Natural killer cell (primary cell): ENCODE results near the gene P2RX4. TPM values are rescaled to one million over a fixed set of nuclear protein-coding genes. Genes with fewer than 3 reads are reported as not detected.

Experiments
- ATAC-seq, 3 donors: fragments of 150-1000 bp in 2 of 3; fragments of 200-7000 bp in 1 of 3; cut with Tn5 transposase; 1 replicate in 1 of 3; 2 replicates in 2 of 3; pipeline ENCODE4 v1.10.0; 2021; ENCODE audit warnings: mild to moderate bottlenecking in 2 of 3, moderate library complexity in 2 of 3
- DNase-seq, 2 donors: peaks; one replicate each; pipeline versions ENCODE4 v3.0.0 to v3.0.0-alpha.2; 2013 to 2021; ENCODE audit warnings: mixed read lengths in 1 of 2
- H3K27ac ChIP-seq: one replicate; pipeline ENCODE4 v1.5.1; 2013; ENCODE audit warnings: mild to moderate bottlenecking, low read length
- H3K27me3 ChIP-seq: one replicate; pipeline ENCODE4 v1.6.1; 2013; ENCODE audit warnings: low read length; ENCODE audit not compliant: control insufficient read depth, insufficient read depth
- H3K36me3 ChIP-seq: one replicate; pipeline ENCODE4 v1.6.1; 2013; ENCODE audit warnings: low read length; ENCODE audit not compliant: control insufficient read depth, insufficient read depth
- H3K4me1 ChIP-seq: one replicate; pipeline ENCODE4 v1.6.1; 2013; ENCODE audit warnings: low read length; ENCODE audit not compliant: control insufficient read depth, insufficient read depth
- H3K4me3 ChIP-seq: one replicate; pipeline ENCODE4 v1.5.1; 2013; ENCODE audit warnings: low read length
- H3K9me3 ChIP-seq: one replicate; pipeline ENCODE4 v1.6.1; 2013; ENCODE audit warnings: low read length; ENCODE audit not compliant: control insufficient read depth, insufficient read depth
- H3K27ac Mint-ChIP-seq, 2 donors: one replicate each; pipeline ENCODE4 v1.8.0; 2022; ENCODE audit warnings: mild to moderate bottlenecking in 2 of 2, mixed read lengths in 2 of 2, moderate library complexity in 1 of 2
- H3K27me3 Mint-ChIP-seq, 2 donors: one replicate each; pipeline ENCODE4 v1.8.0; 2022; ENCODE audit warnings: low read depth in 2 of 2, mixed read lengths in 2 of 2
- H3K36me3 Mint-ChIP-seq: one replicate; pipeline ENCODE4 v1.8.0; 2022; ENCODE audit warnings: mixed read lengths
- H3K4me1 Mint-ChIP-seq, 2 donors: one replicate each; pipeline ENCODE4 v1.8.0; 2022; ENCODE audit warnings: mixed read lengths in 2 of 2
- H3K4me3 Mint-ChIP-seq: one replicate; pipeline ENCODE4 v1.8.0; 2022; ENCODE audit warnings: mild to moderate bottlenecking, moderate library complexity, mixed read lengths
- H3K9me3 Mint-ChIP-seq, 2 donors: one replicate each; pipeline ENCODE4 v1.8.0; 2022; ENCODE audit warnings: mixed read lengths in 2 of 2
- WGBS: methylation state at CpG from one replicate; pipeline ENCODE4 v1.1.7; 2013; ENCODE audit warnings: missing lambda C conversion rate; ENCODE audit not compliant: insufficient coverage; 5-methylcytosine and 5-hydroxymethylcytosine counted together
- intact Hi-C: fragments of 100-400 bp; cut with micrococcal nuclease; formaldehyde crosslinking; loops from one replicate; pipeline ENCODE4 v1.14.2; 2022
- total RNA-seq, 4 donors: library from RNA; stranded (reverse); fragments of 120-200 nt in 1 of 4; gene quantifications; one replicate each; pipeline versions ENCODE4 v1.2.3 to v1.2.4, GENCODE V29; 2013 to 2022
- TF ChIP-seq, protein P1 (sequence below): fragments of 200-600 bp; IDR thresholded peaks from one replicate; pipeline ENCODE4 v1.8.0; 2022; ENCODE audit warnings: antibody characterized with exemption

Gene P2RX4
- total RNA-seq, 3 donors from 2014 or later (not counting 1 experiment from before 2014, with no cell fraction given): 34.8 to 39.3 (median 38.2) TPM

DNA sequence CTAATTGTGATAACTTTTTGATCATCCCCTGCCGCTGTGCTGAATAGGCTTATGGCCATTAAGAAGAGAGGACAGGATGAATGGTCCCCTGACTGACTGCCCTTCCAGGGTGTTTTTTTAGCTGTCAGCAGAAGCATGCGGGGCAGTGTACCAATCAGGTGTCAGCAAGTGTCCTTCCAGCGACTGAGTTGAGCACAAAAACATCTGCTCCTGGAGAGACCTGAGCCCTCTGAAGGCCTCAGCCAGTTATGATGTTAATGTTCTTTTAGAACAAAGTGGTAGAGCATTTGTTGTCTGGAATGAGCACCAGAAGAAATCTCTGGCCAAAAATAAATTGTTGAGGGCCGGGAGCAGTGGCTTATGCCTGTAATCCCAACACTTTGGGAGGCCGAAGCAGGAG, 39.8 kb upstream of the P2RX4 start:
- no peaks in the 10 kb centered on the region for H3K4me1 ChIP-seq
- no peaks in the 10 kb centered on the region for H3K27me3 Mint-ChIP-seq
- H3K27ac ChIP-seq: no peak overlapping the region
- DNase-seq (no peak), ATAC-seq (no peak)
- WGBS: 97% methylated on average over 5 of the region's 5 CpGs
- H3K36me3 ChIP-seq: peaks cover 24% of the 10 kb centered on the region
- no peaks in the 10 kb centered on the region for H3K9me3 ChIP-seq
- TF ChIP-seq, protein P1, sequence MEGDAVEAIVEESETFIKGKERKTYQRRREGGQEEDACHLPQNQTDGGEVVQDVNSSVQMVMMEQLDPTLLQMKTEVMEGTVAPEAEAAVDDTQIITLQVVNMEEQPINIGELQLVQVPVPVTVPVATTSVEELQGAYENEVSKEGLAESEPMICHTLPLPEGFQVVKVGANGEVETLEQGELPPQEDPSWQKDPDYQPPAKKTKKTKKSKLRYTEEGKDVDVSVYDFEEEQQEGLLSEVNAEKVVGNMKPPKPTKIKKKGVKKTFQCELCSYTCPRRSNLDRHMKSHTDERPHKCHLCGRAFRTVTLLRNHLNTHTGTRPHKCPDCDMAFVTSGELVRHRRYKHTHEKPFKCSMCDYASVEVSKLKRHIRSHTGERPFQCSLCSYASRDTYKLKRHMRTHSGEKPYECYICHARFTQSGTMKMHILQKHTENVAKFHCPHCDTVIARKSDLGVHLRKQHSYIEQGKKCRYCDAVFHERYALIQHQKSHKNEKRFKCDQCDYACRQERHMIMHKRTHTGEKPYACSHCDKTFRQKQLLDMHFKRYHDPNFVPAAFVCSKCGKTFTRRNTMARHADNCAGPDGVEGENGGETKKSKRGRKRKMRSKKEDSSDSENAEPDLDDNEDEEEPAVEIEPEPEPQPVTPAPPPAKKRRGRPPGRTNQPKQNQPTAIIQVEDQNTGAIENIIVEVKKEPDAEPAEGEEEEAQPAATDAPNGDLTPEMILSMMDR: no peak
- H3K4me3 Mint-ChIP-seq: no peak overlapping the region
- intact Hi-C loops: no loop called here
- H3K4me1 Mint-ChIP-seq: no peaks in the 10 kb centered on the region
- no peaks in the 10 kb centered on the region for H3K27me3 ChIP-seq
- no peak overlapping the region for H3K4me3 ChIP-seq
- no peak overlapping the region for H3K27ac Mint-ChIP-seq
- H3K36me3 Mint-ChIP-seq: no peaks in the 10 kb centered on the region
- no peaks in the 10 kb centered on the region for H3K9me3 Mint-ChIP-seq

DNA sequence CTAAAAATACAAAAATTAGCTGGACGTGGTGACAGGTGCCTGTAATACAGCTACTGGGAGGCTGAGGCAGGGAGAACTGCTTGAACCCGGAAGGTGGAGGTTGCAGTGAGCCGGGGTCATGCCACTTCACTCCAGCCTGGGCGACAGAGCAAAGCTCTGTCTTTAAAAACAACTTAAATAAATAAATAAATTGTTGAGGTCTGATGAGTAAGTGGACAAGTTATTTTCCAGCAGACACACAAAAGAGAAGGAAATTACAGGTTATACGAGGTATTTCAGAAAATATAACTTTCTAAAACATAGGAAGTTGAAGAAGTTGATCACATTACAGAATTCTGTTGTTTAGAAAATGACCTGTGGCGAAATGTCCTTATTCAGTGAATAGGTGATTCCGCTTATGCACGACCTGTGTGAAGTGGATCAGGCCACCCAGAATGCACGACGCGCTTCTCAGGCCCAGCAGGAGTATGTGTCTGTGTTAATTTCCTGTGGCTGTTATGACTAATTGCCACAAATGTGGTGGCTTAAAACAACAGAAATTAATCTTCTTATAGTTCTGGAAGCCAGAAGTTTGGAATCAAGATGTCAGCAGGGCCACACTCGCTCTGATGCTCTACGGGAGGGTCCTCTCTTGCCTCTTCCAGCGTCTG, 39.2 kb upstream of the P2RX4 start:
- Mint-ChIP-seq H3K4me1 (no peaks in the 10 kb centered on the region), H3K36me3 (no peaks in the 10 kb centered on the region), H3K4me3 (no peak overlapping the region), H3K27me3 (no peaks in the 10 kb centered on the region), H3K27ac (no peak overlapping the region), H3K9me3 (no peaks in the 10 kb centered on the region)
- no peak overlapping the region for H3K27ac ChIP-seq
- H3K4me3 ChIP-seq: no peak overlapping the region
- no peaks in the 10 kb centered on the region for H3K27me3 ChIP-seq
- TF ChIP-seq, protein P1: no peak
- no peak for ATAC-seq
- H3K36me3 ChIP-seq: peaks cover 27% of the 10 kb centered on the region
- H3K4me1 ChIP-seq: no peaks in the 10 kb centered on the region
- no peaks in the 10 kb centered on the region for H3K9me3 ChIP-seq
- 84% methylated on average over 11 of the region's 14 CpGs for WGBS
- intact Hi-C loops: no loop called here
- no peak for DNase-seq

GRCh38 chr12:121172145-121172544, 37.8 kb upstream of the P2RX4 start:
- Histone ChIP-seq H3K36me3 (peaks cover 22% of the 10 kb centered on the region), H3K9me3 (no peaks in the 10 kb centered on the region), H3K27me3 (no peaks in the 10 kb centered on the region), H3K4me1 (no peaks in the 10 kb centered on the region), H3K27ac (no peak overlapping the region), H3K4me3 (no peak overlapping the region)
- no peak for DNase-seq
- intact Hi-C loops: no loop called here
- TF ChIP-seq, protein P1: no peak
- ATAC-seq: no peak
- H3K27ac Mint-ChIP-seq: no peak overlapping the region
- no peaks in the 10 kb centered on the region for H3K36me3 Mint-ChIP-seq
- H3K9me3 Mint-ChIP-seq: no peaks in the 10 kb centered on the region
- 95% methylated on average over 6 of the region's 6 CpGs for WGBS
- H3K4me1 Mint-ChIP-seq: no peaks in the 10 kb centered on the region
- H3K27me3 Mint-ChIP-seq: no peaks in the 10 kb centered on the region
- H3K4me3 Mint-ChIP-seq: no peak overlapping the region
